SK-N-SH treated with all-trans-retinoic acid at 6 μM for 48 hours (cell line): ENCODE data around the gene PRRT1.

Source experiments
- ATAC-seq: fragments of 200-7000 bp; cut with Tn5 transposase; 3 replicates; pipeline ENCODE4 v1.9.1; 2020; ENCODE audit warnings: mild to moderate bottlenecking, moderate library complexity
- ARNTL ChIP-seq: fragments of 450-650 bp; formaldehyde crosslinking; IDR thresholded peaks from 2 replicates; pipeline ENCODE4 v1.5.0; 2020; ENCODE audit warnings: low read depth, mild to moderate bottlenecking, moderate library complexity, borderline replicate concordance
- CREB5 ChIP-seq: fragments of 250-450 bp; sonication (Bioruptor Pico); IDR thresholded peaks from 2 replicates; pipeline ENCODE4 v1.5.1; 2020; ENCODE audit warnings: low read depth, mild to moderate bottlenecking, moderate library complexity
- CSDC2 ChIP-seq: fragments of 250-450 bp; sonication (Bioruptor Pico); IDR thresholded peaks from 2 replicates; pipeline ENCODE4 v1.5.0; 2020; ENCODE audit warnings: mild to moderate bottlenecking, moderate library complexity
- ESRRG ChIP-seq: fragments of 250-450 bp; sonication (Bioruptor Pico); IDR thresholded peaks from 2 replicates; pipeline ENCODE4 v1.6.1; 2021; ENCODE audit warnings: mild to moderate bottlenecking
- GLIS3 ChIP-seq: fragments of 250-450 bp; sonication (Bioruptor Pico); IDR thresholded peaks from 2 replicates; pipeline ENCODE4 v1.5.0; 2020; ENCODE audit warnings: mild to moderate bottlenecking, moderate library complexity
- OSR1 ChIP-seq: fragments of 250-450 bp; sonication (Bioruptor Pico); IDR thresholded peaks from 2 replicates; pipeline ENCODE4 v1.8.0; 2022; ENCODE audit warnings: moderate library complexity, mild to moderate bottlenecking, inconsistent platforms
- PATZ1 ChIP-seq: fragments of 250-450 bp; sonication (Bioruptor Pico); IDR thresholded peaks from 2 replicates; pipeline ENCODE4 v1.8.0; 2020; ENCODE audit warnings: mild to moderate bottlenecking, moderate library complexity, borderline replicate concordance
- POU6F1 ChIP-seq: fragments of 250-450 bp; sonication (Bioruptor Pico); IDR thresholded peaks from 2 replicates; pipeline ENCODE4 v1.8.0; 2021; ENCODE audit warnings: low read depth, mild to moderate bottlenecking, moderate library complexity, borderline replicate concordance
- PPARA ChIP-seq: fragments of 250-450 bp; sonication (Bioruptor Pico); IDR thresholded peaks from 2 replicates; pipeline ENCODE4 v1.5.0; 2020; ENCODE audit warnings: mild to moderate bottlenecking, borderline replicate concordance
- RARB ChIP-seq: fragments of 250-450 bp; sonication (Bioruptor Pico); IDR thresholded peaks from 2 replicates; pipeline ENCODE4 v1.8.0; 2021; ENCODE audit warnings: mild to moderate bottlenecking, moderate library complexity
- SNAI2 ChIP-seq: fragments of 250-450 bp; sonication (Bioruptor Pico); IDR thresholded peaks from 2 replicates; pipeline ENCODE4 v1.5.0; 2020; ENCODE audit warnings: mild to moderate bottlenecking, moderate library complexity
- TCF4 ChIP-seq: fragments of 250-450 bp; sonication (Bioruptor Pico); IDR thresholded peaks from 2 replicates; pipeline ENCODE4 v1.8.0; 2021; ENCODE audit warnings: mild to moderate bottlenecking, moderate library complexity, borderline replicate concordance
- TSHZ2 ChIP-seq: fragments of 250-450 bp; sonication (Bioruptor Pico); IDR thresholded peaks from 2 replicates; pipeline ENCODE4 v1.5.0; 2020; ENCODE audit warnings: mild to moderate bottlenecking, moderate library complexity
- ZC3H10 ChIP-seq: fragments of 250-450 bp; sonication (Bioruptor Pico); IDR thresholded peaks from 2 replicates; pipeline ENCODE4 v1.5.1; 2021; ENCODE audit warnings: mild to moderate bottlenecking, moderate library complexity
- ZFP3 ChIP-seq: fragments of 250-450 bp; sonication (Bioruptor Pico); IDR thresholded peaks from 2 replicates; pipeline ENCODE4 v1.5.0; 2020; ENCODE audit warnings: mild to moderate bottlenecking, moderate library complexity
- ZFP30 ChIP-seq: fragments of 450-650 bp; formaldehyde crosslinking; IDR thresholded peaks from 2 replicates; pipeline ENCODE4 v1.5.0; 2022; ENCODE audit warnings: mild to moderate bottlenecking, moderate library complexity
- ZNF565 ChIP-seq: fragments of 450-650 bp; formaldehyde crosslinking; conservative IDR thresholded peaks from 2 replicates; pipeline ENCODE4 v1.5.0; 2020; ENCODE audit warnings: low read depth, mild to moderate bottlenecking, moderate library complexity
- ZNF70 ChIP-seq: fragments of 450-650 bp; formaldehyde crosslinking; IDR thresholded peaks from 2 replicates; pipeline ENCODE4 v1.5.0; 2020; ENCODE audit warnings: mild to moderate bottlenecking, moderate library complexity
- ZNF8 ChIP-seq: fragments of 450-650 bp; formaldehyde crosslinking; IDR thresholded peaks from 2 replicates; pipeline ENCODE4 v1.5.0; 2020; ENCODE audit warnings: mild to moderate bottlenecking, moderate library complexity
- TF ChIP-seq, protein P1 (sequence below): fragments of 250-450 bp; sonication (Bioruptor Pico); IDR thresholded peaks from 2 replicates; pipeline ENCODE4 v1.5.1; 2021; ENCODE audit warnings: mild to moderate bottlenecking, moderate library complexity

Gene PRRT1

GRCh38 chr6:32167154-32167760 is 15.5 kb upstream of the PRRT1 start (continued):
- TF ChIP-seq, protein P1, sequence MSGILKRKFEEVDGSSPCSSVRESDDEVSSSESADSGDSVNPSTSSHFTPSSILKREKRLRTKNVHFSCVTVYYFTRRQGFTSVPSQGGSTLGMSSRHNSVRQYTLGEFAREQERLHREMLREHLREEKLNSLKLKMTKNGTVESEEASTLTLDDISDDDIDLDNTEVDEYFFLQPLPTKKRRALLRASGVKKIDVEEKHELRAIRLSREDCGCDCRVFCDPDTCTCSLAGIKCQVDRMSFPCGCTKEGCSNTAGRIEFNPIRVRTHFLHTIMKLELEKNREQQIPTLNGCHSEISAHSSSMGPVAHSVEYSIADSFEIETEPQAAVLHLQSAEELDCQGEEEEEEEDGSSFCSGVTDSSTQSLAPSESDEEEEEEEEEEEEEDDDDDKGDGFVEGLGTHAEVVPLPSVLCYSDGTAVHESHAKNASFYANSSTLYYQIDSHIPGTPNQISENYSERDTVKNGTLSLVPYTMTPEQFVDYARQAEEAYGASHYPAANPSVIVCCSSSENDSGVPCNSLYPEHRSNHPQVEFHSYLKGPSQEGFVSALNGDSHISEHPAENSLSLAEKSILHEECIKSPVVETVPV: no peak
- TF ChIP-seq ZNF565 (no peak), RARB (CRISPR knock-in tag) (no peak), CSDC2 (CRISPR knock-in tag) (no peak), ZFP3 (CRISPR knock-in tag) (no peak), ZNF70 (CRISPR knock-in tag) (no peak), GLIS3 (no peak), ESRRG (CRISPR knock-in tag) (no peak), SNAI2 (CRISPR knock-in tag) (no peak), TCF4 (CRISPR knock-in tag) (no peak), POU6F1 (no peak), CREB5 (CRISPR knock-in tag) (no peak), ZC3H10 (CRISPR knock-in tag) (no peak)

GRCh38 chr6:32166411-32167061 is 14.8 kb upstream of the PRRT1 start:
- ATAC-seq: no peak; the same call in 1 of the 3 replicates
- TF ChIP-seq TSHZ2 (CRISPR knock-in tag) (no peak), ZC3H10 (CRISPR knock-in tag) (no peak), ZNF565 (no peak), POU6F1 (no peak), TCF4 (CRISPR knock-in tag) (no peak), PPARA (CRISPR knock-in tag) (no peak), ZFP3 (CRISPR knock-in tag) (no peak), ARNTL (no peak), CSDC2 (CRISPR knock-in tag) (no peak), OSR1 (CRISPR knock-in tag) (no peak), RARB (CRISPR knock-in tag) (no peak), ZFP30 (CRISPR knock-in tag) (no peak), ZNF8 (CRISPR knock-in tag) (no peak), SNAI2 (CRISPR knock-in tag) (no peak)
- TF ChIP-seq, protein P1: no peak

GRCh38 chr6:32164295-32164694 is 12.6 kb upstream of the PRRT1 start, which contains the start of gene EGFL8:
EGFL8 (plus strand) TSS chr6:32164595; CDS start chr6:32166166, 1,571 bp downstream.
- ATAC-seq: no peak
- TF ChIP-seq RARB (CRISPR knock-in tag): no peak
- TF ChIP-seq ARNTL: no peak
- no peak for TF ChIP-seq CSDC2 (CRISPR knock-in tag)
- no peak for TF ChIP-seq TCF4 (CRISPR knock-in tag)
- TF ChIP-seq PATZ1 (CRISPR knock-in tag): no peak
- no peak for TF ChIP-seq ZFP30 (CRISPR knock-in tag)
